Activated CD8-positive, alpha-beta T cell treated with anti-CD3 and anti-CD28 coated beads, Interleukin-2, amount 10 ng/mL, durations not matched to agents 7 days and 5 days (primary cell): ENCODE results near the gene LRRC4C. TPM values are rescaled to one million over a fixed set of nuclear protein-coding genes. Genes with fewer than 3 reads are reported as not detected.

Experiments used
- ATAC-seq: fragments of 150-1000 bp; cut with Tn5 transposase; one replicate; pipeline ENCODE4 v1.10.0; 2021; ENCODE audit warnings: moderate library complexity
- CTCF ChIA-PET: fragments of 350-600 bp; sonication (Branson Sonifier 250); formaldehyde crosslinking; loops from one replicate; lab custom pipeline; 2021; ENCODE audit warnings: antibody characterized with exemption; lab: Charles Lee
- POLR2A ChIA-PET: fragments of 350-600 bp; sonication (Branson Sonifier 250); formaldehyde crosslinking; loops from one replicate; lab custom pipeline; 2021; ENCODE audit warnings: antibody characterized with exemption; lab: Charles Lee
- DNase-seq: peaks from one replicate; pipeline ENCODE4 v3.0.0-alpha.2; 2020
- H3K27ac Mint-ChIP-seq: one replicate; pipeline ENCODE4 v1.8.0; 2021; ENCODE audit warnings: mild to moderate bottlenecking, mixed read lengths
- H3K27me3 Mint-ChIP-seq: one replicate; pipeline ENCODE4 v1.8.0; 2021; ENCODE audit warnings: low read depth, mixed read lengths
- H3K36me3 Mint-ChIP-seq: one replicate; pipeline ENCODE4 v1.8.0; 2021; ENCODE audit warnings: low read depth, mixed read lengths
- H3K4me1 Mint-ChIP-seq: one replicate; pipeline ENCODE4 v1.8.0; 2021; ENCODE audit warnings: low read depth, mixed read lengths
- H3K4me3 Mint-ChIP-seq: one replicate; pipeline ENCODE4 v1.8.0; 2021; ENCODE audit warnings: mild to moderate bottlenecking, mixed read lengths
- H3K9me3 Mint-ChIP-seq: one replicate; pipeline ENCODE4 v1.8.0; 2022; ENCODE audit warnings: mixed read lengths; ENCODE audit not compliant: insufficient read depth
- total RNA-seq, 2 experiments: library from RNA; stranded (reverse); gene quantifications; one replicate each; pipeline ENCODE4 v1.2.3, GENCODE V29; 2021

The LRRC4C gene
- total RNA-seq, 2 experiments from 2014 or later = not detected

DNA sequence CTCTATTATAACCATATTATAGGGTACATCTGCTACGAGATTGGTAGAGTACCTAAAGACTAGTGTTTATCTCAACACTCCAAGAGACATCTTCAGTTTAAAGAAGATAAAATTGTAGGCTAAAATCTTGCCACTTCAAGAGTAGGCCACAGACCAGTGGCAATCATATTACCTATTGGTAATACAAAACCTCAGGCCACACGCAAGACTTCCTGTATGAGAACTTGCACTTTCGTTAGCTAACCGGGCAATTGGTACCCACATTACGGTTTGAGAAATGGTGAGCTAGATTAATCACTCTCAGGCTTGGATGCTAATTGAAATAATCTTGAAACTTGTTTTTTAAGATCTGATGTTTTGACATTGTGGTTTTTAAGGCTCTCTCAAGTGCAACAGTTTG is 772.7 kb downstream of the LRRC4C start:
- no peaks in the 10 kb centered on the region for H3K27me3 Mint-ChIP-seq
- POLR2A ChIA-PET = no interaction called here
- no peaks in the 10 kb centered on the region for H3K36me3 Mint-ChIP-seq
- H3K9me3 Mint-ChIP-seq = peaks cover 13% of the 10 kb centered on the region
- ATAC-seq (no peak), DNase-seq (no peak)
- CTCF ChIA-PET = no interaction called here
- H3K4me3 Mint-ChIP-seq = no peak overlapping the region
- H3K4me1 Mint-ChIP-seq = no peaks in the 10 kb centered on the region
- no peak overlapping the region for H3K27ac Mint-ChIP-seq

DNA sequence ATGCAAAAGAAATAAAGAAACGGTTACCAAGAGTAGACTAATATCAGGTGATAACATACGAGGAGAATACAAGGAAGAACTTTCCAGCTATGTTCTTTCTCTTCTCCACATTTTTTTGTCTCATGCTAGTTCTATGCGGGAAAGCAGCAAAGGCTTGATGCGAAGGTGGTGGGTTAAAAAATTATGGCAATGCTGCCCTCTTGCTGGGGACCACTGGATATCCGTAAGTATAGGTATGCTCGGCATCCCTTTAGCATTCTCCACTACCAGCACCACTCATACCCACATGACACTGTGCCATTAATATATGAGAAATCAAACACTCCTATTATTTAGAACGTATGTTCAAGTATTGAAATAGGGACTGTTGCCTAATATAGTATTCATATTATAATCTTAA is 776.4 kb downstream of the LRRC4C start:
- no peaks in the 10 kb centered on the region for H3K36me3 Mint-ChIP-seq
- H3K27me3 Mint-ChIP-seq = no peaks in the 10 kb centered on the region
- DNase-seq = no peak
- peaks cover 16% of the 10 kb centered on the region for H3K9me3 Mint-ChIP-seq
- H3K4me1 Mint-ChIP-seq = no peaks in the 10 kb centered on the region
- no peak for ATAC-seq
- ChIA-PET CTCF (no interaction called here), POLR2A (no interaction called here)
- no peak overlapping the region for H3K4me3 Mint-ChIP-seq
- no peak overlapping the region for H3K27ac Mint-ChIP-seq

DNA sequence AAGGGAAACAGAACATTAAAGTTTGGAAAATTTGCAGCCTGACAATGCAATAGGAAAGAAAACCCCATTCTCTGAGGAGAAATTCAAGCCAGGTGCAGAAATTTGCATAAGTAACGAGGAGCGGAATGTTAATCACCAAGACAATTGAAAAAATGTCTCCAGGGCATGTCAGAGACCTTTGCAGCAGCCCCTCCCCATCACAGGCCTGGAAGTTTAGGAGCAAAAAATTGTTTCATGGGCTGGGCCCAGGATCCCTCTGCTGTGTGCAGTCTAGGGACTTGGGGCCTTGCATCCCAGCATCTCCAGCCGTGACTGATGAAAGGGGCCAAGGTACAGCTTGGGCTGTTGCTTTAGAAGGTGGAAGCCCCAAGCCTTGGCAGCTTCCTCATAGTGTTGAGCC is 780.2 kb downstream of the LRRC4C start:
- Mint-ChIP-seq H3K4me1 (no peaks in the 10 kb centered on the region), H3K27ac (no peak overlapping the region), H3K27me3 (no peaks in the 10 kb centered on the region), H3K9me3 (peaks cover 19% of the 10 kb centered on the region), H3K36me3 (no peaks in the 10 kb centered on the region), H3K4me3 (no peak overlapping the region)
- ATAC-seq (no peak), DNase-seq (no peak)
- CTCF ChIA-PET = no interaction called here
- POLR2A ChIA-PET = no interaction called here

DNA sequence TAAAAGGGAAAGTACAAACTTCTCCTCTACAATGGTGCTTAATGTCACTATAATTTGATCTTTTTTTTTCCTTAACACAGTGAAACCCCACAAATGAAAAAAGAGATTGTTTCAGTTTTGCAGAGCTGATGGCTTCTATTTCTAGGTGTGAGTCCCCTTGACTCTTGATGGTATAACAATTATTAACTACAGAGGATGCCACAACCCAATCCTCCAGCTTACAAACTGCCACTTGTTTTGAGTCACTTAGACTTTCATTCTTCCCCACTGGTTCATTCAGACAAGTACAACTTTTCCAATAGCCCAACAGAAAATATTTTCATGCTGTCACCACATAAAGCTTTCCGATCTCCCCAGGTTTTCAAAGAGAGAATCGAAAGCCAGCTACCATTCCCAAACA is 812.2 kb downstream of the LRRC4C start:
- H3K27me3 Mint-ChIP-seq = no peaks in the 10 kb centered on the region
- ChIA-PET POLR2A (no interaction called here), CTCF (no interaction called here)
- H3K4me3 Mint-ChIP-seq = no peak overlapping the region
- peaks cover 40% of the 10 kb centered on the region for H3K9me3 Mint-ChIP-seq
- H3K4me1 Mint-ChIP-seq = no peaks in the 10 kb centered on the region
- ATAC-seq (no peak), DNase-seq (no peak)
- no peak overlapping the region for H3K27ac Mint-ChIP-seq
- H3K36me3 Mint-ChIP-seq = no peaks in the 10 kb centered on the region

DNA sequence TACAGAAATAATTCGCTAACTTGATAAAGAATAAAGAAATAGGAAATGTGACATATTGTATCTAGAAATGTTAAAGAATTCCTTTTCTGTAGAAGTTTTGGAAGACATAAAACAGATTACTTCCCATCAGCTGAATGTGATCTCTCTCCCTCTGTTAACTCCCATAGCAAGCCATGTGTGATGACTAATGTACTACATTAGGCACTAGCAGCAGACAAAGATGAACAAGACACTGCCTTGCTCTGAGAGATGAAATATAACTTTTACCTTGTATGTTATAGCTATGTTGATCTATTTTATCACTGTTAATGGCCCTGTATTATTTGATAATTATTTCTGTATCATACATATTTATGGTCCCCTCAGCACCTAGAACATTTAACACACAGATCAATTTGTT is 817.2 kb downstream of the LRRC4C start:
- no peak for DNase-seq
- H3K36me3 Mint-ChIP-seq = no peaks in the 10 kb centered on the region
- H3K9me3 Mint-ChIP-seq = peaks cover 18% of the 10 kb centered on the region
- no peaks in the 10 kb centered on the region for H3K27me3 Mint-ChIP-seq
- no peaks in the 10 kb centered on the region for H3K4me1 Mint-ChIP-seq
- ChIA-PET POLR2A (no interaction called here), CTCF (no interaction called here)
- H3K4me3 Mint-ChIP-seq = no peak overlapping the region
- no peak overlapping the region for H3K27ac Mint-ChIP-seq
- no peak for ATAC-seq

DNA sequence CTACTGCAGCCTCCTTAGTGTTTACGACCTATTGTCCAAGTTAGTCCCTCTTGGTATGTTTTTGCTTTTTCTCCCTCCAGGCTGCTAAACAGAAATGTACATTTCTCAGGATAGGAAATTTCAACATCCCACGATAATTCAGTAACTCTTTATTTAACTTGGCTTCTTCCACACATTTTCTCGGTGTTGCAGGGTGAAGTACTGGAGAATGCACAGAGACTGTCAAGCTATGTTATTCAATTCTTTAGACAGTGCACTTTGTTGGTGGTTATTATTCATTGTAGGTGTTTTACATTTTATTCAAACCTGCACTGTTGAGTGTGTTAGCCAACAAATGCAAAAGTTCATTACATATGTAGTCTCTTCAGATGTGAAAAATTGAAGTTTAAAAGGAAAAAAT is 839.8 kb downstream of the LRRC4C start:
- Mint-ChIP-seq H3K9me3 (no peaks in the 10 kb centered on the region), H3K4me3 (no peak overlapping the region), H3K27ac (no peak overlapping the region), H3K36me3 (no peaks in the 10 kb centered on the region), H3K27me3 (no peaks in the 10 kb centered on the region), H3K4me1 (no peaks in the 10 kb centered on the region)
- no peak for DNase-seq
- ChIA-PET CTCF (no interaction called here), POLR2A (no interaction called here)
- no peak for ATAC-seq

DNA sequence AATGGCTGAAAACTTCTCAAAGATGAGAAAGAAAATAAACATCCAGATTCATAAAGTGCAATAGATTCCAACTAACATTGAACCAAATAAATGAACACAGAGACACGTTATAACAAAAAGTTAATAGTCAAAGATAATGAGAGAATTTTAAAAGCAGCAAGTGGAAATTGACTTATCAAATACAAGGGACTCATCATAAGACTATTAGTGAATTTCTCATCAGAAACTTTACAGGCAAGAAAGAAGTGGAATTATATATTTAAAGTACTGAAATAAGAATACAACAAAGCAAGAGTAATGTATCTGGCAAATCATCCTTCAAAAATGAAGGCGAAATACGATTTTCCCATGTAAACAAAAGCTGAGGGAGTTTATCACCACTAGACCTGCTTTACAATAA is 852.7 kb downstream of the LRRC4C start:
- Mint-ChIP-seq H3K4me1 (no peaks in the 10 kb centered on the region), H3K27me3 (no peaks in the 10 kb centered on the region), H3K4me3 (no peak overlapping the region), H3K27ac (no peak overlapping the region), H3K36me3 (no peaks in the 10 kb centered on the region), H3K9me3 (peaks cover 34% of the 10 kb centered on the region)
- CTCF ChIA-PET = no interaction called here
- ATAC-seq (no peak), DNase-seq (no peak)
- POLR2A ChIA-PET = no interaction called here

DNA sequence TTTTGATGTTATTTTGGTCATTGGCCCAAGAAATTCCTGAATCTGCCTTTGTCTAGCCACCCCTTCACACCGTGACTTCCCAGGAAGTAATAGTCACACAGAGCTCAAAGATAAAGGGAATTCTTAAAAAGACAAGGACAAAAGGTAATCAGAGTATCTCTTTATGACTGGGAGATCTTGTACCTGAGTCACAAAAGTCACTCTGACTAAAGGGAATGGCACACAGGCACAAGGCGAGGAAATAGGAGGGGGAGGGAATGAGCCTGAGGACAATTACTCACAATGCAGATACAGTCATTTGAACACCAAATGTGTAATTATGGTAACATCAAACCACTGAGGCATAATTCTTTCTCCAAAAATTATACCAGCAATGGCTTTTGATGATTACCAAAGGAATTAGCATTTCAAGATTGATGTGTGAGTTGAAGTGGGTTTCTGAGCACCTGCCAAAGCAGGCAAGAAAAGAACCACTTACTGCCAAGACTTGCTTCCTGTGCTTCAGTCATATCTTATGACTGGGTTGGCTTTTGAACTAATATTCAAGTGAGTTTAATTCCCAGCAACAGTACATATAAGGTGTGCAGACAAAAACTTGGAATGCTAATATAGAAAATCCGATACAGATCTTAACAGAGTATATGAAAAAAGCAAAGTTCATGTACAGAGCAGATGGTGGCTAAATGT is 856.4 kb downstream of the LRRC4C start:
- H3K4me3 Mint-ChIP-seq = no peak overlapping the region
- H3K27ac Mint-ChIP-seq = no peak overlapping the region
- ATAC-seq (no peak), DNase-seq (no peak)
- H3K9me3 Mint-ChIP-seq = peaks cover 39% of the 10 kb centered on the region
- ChIA-PET CTCF (no interaction called here), POLR2A (no interaction called here)
- H3K27me3 Mint-ChIP-seq = no peaks in the 10 kb centered on the region
- H3K4me1 Mint-ChIP-seq = no peaks in the 10 kb centered on the region
- no peaks in the 10 kb centered on the region for H3K36me3 Mint-ChIP-seq

DNA sequence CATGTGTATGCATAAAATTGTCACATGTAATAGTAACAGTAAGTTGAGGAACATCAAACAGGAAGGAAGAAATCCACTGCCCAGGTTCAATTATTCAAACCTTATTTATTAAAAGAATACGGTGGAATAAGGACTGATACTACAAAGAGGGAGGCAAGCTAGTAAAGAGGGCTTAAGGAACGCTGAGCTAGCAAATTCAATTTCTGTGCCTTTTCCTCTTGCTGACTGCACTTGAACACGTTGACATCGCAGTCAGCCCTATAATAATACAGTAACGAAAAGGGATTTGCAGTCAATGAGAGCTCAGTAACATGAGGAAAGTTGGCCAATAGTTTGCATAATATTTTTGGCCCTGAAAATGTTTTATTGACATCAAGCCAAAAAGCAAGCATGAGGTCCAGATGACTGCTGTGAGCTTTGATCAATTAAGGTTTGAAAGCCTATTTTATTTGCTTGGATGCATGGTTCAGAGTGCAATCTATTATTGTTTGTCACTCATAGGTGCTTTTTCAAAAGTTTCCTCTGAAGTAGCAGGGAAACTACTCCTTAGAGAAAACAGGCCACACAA is 861.8 kb downstream of the LRRC4C start:
- no peak overlapping the region for H3K27ac Mint-ChIP-seq
- ATAC-seq = no peak
- no peak overlapping the region for H3K4me3 Mint-ChIP-seq
- CTCF ChIA-PET = no interaction called here
- H3K27me3 Mint-ChIP-seq = no peaks in the 10 kb centered on the region
- H3K9me3 Mint-ChIP-seq = peaks cover 12% of the 10 kb centered on the region
- POLR2A ChIA-PET = no interaction called here
- no peak for DNase-seq
- no peaks in the 10 kb centered on the region for H3K4me1 Mint-ChIP-seq
- H3K36me3 Mint-ChIP-seq = no peaks in the 10 kb centered on the region

DNA sequence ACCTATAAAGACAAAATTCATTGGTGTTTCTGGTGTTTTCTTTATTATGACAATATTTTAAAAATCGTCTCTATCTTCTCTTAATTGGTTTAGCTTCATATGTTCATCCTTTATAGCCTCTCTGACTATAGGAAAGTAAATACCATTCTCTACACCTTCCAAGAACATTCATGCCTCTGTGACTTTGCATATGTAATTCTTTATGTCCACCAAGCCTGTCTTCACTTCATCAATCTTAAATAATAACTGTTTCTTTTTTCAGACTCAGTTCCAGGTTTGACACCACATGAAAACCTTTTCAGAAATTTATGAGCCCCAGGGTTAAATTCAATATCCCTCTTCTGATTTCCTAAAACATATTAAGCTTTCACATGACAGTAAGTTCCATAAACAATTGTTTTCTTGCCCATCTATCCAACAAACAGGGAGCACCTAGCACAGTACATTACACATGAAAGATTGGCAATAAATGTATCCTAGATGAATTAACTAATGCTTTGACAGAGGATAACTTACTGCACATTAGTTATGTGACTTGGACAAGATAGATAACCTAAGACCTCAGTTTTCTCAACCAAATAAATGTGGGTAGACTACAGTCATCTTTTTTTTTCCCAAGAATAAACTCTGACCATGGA is 886.1 kb downstream of the LRRC4C start:
- CTCF ChIA-PET = no interaction called here
- Mint-ChIP-seq H3K9me3 (peaks cover 19% of the 10 kb centered on the region), H3K4me1 (no peaks in the 10 kb centered on the region), H3K27ac (no peak overlapping the region), H3K36me3 (no peaks in the 10 kb centered on the region), H3K4me3 (no peak overlapping the region), H3K27me3 (no peaks in the 10 kb centered on the region)
- DNase-seq (no peak), ATAC-seq (no peak)
- POLR2A ChIA-PET = no interaction called here

DNA sequence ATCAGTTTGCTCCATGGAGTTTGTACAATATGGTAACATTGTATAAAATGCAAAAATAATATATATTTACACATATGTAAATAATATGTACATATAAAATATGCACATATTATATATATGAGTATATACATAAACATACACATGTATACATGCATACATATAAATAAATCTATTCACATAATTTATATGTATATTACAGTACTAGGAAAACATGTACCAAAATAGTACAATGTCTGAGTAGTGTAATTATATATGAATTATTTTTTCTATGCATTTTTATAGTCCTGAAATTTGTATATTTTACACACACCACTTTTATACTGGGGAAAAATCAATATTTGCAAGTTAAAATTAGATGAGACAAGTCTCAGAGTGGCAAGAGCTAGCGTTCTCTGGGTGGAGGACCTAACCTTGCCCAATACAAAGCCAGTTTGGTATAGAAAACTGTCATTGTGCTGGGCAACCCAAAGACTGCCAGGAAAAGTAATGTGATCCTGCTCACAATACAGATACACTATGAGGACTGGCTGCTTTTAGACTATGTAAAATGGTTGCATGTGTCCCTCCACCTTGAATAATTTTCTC is 889.4 kb downstream of the LRRC4C start:
- H3K27ac Mint-ChIP-seq = no peak overlapping the region
- DNase-seq (no peak), ATAC-seq (no peak)
- H3K9me3 Mint-ChIP-seq = peaks cover 27% of the 10 kb centered on the region
- H3K4me3 Mint-ChIP-seq = no peak overlapping the region
- ChIA-PET POLR2A (no interaction called here), CTCF (no interaction called here)
- H3K27me3 Mint-ChIP-seq = no peaks in the 10 kb centered on the region
- H3K36me3 Mint-ChIP-seq = no peaks in the 10 kb centered on the region
- no peaks in the 10 kb centered on the region for H3K4me1 Mint-ChIP-seq

DNA sequence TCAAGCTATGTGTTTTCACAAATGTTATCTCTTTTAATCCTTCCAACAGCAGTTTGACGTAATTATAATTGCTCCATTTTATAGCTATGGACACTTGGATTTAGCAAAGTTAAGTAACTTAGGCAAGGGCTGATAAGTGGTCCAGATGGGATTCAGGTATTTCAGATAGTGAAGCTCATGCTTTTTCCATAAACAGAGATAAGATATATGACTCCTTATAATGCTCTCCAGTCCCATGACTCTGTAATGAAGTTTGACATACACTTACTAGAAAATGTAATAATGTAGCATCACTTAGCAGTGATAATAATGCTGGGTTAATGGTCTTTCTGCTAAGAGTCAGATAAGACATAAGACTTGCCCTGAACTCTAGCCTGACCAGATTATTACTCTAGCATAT is 892.1 kb downstream of the LRRC4C start:
- Mint-ChIP-seq H3K9me3 (peaks cover 22% of the 10 kb centered on the region), H3K4me3 (no peak overlapping the region), H3K4me1 (no peaks in the 10 kb centered on the region), H3K36me3 (no peaks in the 10 kb centered on the region), H3K27ac (no peak overlapping the region), H3K27me3 (no peaks in the 10 kb centered on the region)
- ATAC-seq (no peak), DNase-seq (no peak)
- ChIA-PET POLR2A (no interaction called here), CTCF (no interaction called here)
